Muscle of arm (tissue), 12 donors: Measurements from ENCODE around the gene PLEKHM2. TPM values are rescaled to one million over a fixed set of nuclear protein-coding genes. Genes with fewer than 3 reads are reported as not detected.
A peak's percentile ranks its signal among the peaks of the same experiment; 100 is the strongest.

Source experiments
- DNase-seq: peaks from one replicate; pipeline ENCODE4 v3.0.0-alpha.2; 2013
- polyA plus RNA-seq, 12 donors: library from polyadenylated mRNA; unstranded; fragments of 120-200 nt; gene quantifications; one replicate each; pipeline ENCODE4 v1.2.1, GENCODE V29; 2013; ENCODE audit not compliant: insufficient read length in 12 of 12

Gene PLEKHM2
- polyA plus RNA-seq, 12 donors: 36.4 to 62.2 (median 50.9) TPM; not detected in 1

DNA sequence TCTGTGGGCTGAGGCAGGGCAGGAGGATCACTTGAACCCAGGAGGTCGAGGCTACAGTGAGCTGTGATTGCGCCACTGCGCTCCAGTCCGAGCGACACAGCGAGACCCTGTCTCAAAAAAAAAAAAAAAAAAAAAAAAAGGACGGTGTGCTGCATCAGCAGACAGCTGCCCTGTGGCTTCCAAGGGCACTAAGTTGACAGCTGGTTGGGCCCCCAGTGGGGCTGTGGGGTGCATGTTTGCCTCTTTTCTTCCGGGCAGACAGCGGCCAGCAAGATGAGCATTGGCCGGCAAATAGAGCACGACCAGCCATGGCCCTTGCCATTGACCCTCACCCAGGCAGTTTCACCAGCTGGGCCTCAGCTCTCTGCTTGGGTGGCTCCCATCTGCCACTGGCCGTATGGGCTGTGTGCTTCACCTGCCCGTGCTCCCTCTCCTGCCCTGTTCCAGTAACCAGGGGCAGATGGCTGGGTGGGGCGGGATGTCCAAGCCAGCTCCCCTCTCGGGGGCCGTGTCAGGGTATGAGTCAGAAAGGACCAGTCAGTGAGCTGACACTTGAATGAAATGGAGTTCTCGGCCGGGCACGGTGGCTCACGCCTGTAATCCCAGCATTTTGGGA lies 39.6 kb downstream of the PLEKHM2 start:
- DNase-seq: no peak

DNA sequence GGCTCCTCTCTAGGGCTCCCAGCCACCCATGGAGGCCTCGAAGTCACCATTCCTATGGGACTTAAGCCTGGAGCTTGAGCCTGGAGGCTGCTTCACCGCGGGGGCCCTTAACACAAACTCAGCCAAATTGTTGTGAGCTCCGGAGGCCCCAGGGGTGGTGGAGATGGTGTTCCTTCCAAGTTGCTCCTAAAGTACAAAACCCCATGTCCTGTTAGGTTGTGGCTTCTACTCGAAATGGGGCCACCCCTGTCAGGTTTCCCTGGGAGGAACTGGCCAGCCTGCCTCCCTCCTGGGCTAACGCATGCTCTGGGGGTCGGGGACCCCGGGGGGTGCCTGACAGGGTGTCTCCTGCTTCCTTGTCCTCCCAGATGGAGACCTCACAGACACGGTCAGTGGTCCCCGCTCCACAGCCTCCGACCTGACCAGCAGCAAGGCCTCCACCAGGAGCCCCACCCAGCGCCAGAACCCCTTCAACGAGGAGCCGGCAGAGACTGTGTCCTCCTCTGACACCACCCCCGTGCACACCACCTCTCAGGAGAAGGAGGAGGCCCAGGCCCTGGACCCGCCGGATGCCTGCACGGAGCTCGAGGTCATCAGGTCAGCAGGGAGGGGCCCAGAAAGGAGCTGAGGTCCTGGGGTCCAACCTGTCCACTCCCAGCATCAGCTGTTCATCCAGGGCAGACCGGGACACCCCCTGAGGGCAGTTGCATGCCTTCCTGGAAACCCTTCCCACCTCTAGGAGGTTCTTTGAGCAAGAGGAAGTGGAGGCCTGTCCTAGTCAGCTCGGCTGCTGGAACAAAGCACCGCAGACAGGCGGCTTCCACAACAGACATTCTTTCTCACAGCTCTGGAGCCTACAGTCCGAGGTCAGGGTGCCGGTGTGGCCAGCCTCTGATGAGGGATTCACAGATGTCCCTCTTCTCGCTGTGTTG lies 41.1 kb downstream of the PLEKHM2 start:
- no peak for DNase-seq

DNA sequence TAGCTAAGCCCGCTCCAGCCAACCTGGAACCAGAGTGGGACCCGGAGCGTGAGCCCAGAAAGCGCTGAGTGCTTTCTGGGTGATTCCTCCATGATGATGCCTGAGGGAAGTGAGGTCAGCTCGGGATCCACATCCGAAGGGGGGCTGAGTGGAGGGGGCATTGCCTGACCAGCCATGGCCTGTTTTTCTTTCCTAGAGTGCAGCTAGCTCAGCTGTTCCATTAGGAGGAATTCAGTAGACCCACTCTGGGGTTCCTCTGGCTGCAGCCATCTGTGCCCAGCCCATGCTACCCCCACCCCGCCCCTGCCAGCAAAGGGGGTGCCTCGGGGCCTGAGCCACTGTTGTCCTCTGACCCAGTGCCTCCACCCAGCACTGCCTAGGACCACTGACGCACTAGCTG lies 42.4 kb downstream of the PLEKHM2 start:
- no peak for DNase-seq

DNA sequence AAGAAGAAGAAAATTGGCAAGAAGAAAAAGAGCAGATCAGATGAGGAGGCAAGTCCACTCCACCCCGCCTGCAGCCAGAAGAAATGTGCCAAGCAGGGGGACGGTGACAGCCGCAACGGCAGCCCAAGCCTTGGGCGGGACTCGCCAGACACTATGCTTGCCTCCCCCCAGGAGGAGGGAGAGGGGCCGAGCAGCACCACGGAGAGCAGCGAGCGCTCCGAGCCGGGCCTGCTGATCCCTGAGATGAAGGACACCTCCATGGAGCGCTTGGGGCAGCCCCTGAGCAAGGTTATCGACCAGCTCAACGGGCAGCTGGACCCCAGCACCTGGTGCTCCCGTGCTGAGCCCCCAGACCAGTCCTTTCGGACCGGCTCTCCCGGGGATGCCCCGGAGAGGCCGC lies 42.9 kb downstream of the PLEKHM2 start:
- no peak for DNase-seq

DNA sequence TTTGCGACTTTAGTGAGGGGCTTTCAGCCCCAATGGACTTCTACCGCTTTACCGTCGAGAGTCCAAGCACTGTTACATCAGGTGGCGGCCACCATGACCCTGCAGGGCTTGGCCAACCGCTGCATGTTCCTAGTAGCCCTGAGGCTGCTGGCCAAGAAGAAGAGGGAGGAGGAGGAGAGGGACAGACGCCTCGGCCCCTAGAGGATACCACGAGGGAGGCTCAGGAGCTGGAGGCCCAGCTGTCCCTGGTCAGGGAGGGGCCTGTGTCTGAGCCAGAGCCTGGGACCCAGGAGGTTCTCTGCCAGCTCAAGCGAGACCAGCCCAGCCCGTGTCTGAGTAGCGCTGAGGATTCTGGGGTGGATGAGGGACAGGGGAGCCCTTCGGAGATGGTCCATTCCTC lies 43.3 kb downstream of the PLEKHM2 start:
- no peak for DNase-seq

DNA sequence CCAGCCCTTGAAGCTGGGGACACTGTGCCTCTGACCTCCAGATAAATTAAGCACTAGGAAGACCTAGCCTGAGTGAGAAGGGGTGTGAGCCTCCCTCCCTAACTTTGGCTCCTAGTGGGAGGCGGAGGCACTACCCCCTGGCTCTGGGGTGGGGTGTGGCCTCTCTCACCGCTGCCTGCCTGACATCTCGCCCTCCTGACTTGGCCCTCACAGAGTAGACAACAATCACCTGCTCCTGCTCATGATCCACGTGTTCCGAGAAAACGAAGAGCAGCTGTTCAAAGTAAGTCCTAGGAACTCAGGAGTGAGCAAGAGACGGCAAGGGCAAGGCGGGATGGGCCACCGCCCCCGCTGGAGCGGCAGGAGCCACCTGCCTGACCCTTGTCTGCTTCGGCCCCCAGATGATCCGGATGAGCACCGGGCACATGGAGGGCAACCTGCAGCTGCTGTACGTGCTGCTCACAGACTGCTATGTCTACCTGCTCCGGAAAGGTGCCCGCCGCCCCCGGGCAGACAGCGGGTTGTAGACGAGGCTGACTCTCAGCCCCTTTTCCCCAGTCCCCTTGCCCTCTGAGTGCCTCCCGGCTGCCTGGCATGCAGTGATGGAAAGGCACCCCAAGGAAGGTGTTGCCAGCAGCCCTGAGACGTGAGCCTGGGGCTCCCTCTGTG lies 43.9 kb downstream of the PLEKHM2 start:
- DNase-seq: no peak

DNA sequence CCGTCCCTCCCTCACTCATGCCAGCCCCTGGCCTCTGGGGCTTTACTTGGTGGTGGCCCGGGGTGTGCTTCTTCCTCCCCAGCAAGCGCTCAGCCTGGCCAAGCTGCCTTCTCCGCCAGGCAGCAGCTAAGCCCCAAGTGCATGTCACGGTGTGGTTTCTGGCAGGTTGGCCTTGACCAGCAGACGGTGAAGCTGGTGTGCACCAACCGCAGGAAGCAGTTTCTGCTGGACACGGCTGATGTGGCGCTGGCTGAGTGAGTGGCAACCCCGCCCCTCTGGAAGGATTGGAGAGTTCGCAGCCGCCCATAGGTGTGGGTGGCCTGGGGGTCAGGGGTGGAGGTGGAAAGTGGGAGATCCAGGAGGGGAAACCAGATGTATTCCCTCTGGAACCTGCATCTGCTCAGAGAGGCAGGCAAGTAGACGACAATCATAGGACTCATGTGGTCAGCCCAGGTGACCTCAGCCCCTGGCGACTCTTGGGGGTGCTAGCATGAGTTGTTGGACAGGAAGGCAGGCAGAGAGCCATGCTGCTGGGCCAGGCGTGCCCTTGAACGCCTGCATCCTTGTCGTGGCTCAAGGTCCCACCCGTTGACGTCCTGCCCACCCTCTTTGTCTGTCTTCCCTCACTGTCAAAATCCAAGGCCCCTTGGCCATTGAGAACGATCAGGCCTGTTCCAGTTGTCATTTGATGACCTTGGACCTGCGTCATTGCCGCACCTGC lies 45.0 kb downstream of the PLEKHM2 start:
- no peak for DNase-seq

DNA sequence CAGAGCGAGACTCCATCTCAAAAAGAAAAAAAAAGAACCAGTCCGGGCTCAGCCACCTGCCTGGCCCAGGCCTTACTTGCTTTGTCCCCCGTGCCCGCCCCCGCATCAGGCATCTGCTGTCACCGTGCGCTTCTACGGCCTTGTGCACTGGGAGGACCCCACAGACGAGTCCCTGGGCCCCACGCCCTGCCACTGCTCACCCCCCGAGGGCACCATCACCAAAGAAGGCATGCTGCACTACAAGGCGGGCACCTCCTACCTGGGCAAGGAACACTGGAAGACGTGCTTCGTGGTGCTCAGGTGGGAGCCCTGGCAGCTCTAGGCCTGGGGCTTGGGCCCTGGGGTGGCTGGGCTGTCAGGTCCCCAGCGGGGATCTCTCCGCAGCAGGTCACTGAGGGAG lies 46.3 kb downstream of the PLEKHM2 start:
- DNase-seq: no peak

DNA sequence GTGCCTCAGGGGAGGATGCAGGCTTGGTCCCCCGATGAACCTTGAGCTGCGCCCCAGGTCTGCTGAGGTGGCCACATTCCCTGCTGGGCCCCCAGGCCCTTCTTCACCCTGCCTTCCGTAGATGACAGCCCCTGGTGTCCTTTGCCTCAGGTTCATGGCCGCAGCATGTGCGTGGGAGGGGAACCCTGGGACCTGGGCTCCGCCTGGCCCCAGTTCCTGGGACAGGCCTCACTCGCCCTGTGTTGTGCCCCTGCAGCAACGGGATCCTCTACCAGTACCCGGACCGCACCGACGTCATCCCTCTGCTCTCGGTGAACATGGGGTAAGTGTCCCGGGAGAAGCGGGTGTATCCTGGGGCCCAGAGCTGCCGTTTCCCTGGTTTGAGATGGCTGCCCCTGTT lies 46.8 kb downstream of the PLEKHM2 start:
- no peak for DNase-seq

DNA sequence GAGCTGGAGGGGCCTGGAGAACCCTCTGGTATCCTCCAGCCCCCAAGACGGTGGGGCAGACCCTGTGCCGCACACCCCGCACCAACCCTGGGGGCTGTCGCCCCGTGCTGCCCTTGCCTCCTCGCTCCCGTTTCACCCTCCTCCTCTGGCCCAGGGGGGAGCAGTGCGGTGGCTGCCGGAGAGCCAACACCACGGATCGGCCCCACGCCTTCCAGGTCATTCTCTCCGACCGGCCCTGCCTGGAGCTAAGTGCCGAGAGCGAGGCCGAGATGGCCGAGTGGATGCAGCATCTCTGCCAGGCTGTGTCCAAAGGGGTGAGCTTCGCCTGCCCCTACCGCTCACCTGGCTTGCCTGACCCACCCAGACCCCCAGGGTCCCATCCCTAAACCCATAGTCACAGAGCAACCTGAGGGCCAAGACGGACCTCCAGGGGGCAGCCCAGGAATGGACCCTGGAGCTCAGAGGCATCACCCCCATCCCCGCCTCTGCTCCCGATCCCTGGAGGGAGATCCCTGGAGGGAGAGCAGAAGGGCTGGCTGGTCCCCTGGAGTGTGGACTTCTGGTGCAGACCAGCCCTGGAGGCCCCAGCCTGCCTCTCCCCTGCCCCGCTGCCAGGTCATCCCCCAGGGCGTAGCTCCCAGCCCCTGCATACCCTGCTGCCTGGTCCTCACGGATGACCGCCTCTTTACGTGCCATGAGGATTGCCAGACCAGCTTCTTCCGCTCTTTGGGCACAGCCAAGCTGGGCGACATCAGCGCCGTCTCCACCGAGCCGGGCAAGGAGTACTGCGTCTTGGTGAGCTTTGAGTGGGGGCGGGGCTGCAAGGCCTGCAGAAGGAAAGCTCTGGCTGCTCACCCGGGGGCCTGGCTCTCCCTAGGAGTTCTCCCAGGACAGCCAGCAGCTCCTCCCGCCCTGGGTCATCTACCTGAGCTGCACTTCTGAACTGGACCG lies 47.9 kb downstream of the PLEKHM2 start:
- DNase-seq: no peak

DNA sequence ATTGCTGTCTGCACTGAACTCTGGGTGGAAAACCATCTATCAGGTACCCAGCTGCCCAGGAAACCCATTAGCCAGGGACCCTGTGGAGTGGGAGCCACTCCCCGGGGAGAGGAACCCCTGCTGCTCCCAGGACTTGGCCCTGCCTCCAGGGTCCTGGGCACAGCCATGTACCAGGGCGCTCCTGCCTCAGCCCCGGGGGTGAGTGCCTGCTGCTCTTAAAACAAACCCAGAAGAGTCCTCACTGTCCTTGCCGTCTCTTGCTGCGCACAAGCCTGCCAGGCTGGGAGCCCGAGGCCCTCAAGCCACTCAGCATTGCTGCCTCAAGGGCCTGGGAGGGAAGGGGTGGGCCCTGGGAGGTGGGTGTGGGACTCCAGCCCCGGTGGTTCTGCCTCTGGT lies 48.6 kb downstream of the PLEKHM2 start:
- DNase-seq: no peak

DNA sequence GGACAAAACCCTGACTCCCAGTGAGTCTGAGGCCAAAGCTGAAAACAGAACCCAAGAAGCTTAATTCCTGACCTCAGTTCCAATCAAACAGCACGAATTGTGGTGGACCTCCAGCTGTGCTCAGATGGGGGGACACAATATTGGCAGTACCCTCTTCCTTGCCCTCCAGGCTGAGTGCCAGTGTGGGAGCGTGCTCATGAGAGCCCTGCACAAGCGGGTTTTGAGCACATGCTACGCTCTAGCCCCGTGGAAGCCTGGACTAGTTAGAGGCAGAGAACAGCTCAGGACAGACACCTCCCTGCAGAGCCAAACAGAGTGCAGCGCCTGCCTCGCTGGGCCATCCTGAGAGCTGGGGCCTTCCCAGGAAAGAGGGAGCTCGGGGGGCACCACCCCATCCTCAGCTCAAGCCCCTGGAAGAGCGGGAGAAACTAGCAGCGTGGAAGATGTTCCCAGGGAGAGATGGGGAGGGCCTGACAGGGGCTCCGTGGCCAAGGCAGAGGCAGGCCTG lies 49.2 kb downstream of the PLEKHM2 start:
- no peak for DNase-seq

DNA sequence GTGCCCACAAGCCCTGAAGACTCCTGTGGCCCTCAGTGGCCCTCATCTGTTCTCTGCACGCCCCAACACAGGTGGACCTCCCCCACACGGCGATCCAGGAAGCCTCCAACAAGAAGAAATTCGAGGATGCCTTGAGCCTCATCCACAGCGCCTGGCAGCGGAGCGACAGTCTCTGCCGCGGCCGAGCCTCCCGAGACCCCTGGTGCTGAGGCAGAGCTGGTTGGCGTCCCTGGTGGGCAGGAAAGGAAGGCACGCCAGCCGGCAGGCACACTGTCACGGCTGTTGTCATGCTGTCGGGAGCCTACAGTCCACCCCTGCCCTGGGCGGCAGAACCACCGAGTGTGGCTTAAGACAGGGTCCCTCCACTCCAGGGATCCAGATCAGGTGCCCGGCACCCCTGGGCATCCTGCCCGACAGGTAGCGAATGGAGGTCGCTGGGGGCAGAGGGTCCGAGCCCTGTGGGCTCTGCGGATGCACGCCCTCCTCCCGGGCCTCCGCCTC lies 49.7 kb downstream of the PLEKHM2 start:
- DNase-seq: no peak

DNA sequence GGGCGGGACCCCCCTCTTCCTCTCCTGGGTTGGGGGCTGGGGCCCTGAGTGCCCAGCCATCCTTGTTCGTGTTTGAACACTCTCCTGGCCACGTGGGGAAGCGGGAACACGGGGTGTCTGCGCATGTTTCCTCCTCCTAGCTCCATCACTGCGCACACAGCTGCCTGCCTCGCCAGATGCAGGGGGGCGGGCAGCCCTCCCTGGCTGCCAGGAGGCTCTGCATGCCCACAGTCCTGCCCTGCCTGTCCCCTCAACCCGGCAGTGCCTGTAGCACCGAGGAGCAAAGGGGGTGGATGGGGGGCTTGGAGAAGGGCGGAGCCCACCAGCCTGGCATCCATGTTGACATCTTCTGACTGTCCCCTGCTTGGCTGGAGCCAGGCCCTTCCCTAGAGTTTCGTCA lies 50.2 kb downstream of the PLEKHM2 start:
- no peak for DNase-seq

DNA sequence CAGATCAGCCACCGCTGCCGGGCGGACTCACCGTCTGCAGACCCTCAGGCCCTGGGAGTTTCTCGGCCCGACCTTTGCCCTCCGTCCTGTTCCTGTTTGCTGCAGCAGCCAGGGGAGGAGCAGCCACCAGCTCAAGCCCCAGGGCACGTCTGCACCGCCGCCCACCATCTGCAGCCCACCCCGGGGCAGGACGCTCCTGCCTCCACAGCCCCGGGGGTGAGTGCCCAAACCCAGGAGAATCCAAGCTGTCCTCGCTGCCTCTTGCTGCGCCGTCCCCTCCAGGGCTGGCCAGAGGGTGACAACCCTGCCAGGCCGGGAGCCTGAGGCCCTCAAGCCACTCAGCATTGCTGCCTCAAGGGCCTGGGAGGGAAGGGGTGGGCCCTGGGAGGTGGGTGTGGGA lies 50.8 kb downstream of the PLEKHM2 start:
- no peak for DNase-seq

DNA sequence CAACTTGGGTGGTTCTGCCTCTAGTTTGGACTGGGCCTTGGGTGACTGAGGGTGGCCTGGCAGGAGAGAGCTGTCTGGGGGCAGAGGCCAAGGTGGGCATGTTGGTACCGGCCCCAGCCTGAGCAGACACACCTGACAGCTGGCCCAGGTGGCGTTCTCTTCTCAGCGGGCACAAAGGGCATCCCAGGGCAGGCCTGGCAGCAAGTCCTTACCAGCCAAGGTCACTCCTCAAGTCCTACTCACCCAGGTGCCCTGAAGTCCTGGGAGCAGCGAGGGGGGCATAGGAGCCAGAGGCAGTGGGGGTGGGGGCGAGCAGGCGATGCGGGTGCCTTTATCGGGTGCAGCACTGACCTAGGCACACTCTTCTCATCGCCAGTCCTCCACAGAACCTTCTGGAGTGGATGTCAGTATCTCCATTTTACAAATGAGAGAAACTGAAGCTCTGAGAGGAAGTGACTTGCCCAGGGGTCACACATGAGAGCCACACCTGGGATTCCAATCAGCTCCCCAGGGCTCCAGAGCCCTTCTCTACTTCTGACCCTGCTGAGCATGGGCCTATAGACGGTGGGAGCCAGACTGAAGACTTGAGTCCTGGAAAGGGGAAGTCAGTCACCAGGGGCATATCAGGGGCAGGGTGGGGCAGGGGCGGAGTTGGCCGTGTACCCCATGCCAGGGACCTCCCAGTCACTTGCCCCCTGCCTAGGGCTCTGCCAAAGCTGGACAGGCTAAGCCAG lies 51.4 kb downstream of the PLEKHM2 start:
- DNase-seq: no peak

DNA sequence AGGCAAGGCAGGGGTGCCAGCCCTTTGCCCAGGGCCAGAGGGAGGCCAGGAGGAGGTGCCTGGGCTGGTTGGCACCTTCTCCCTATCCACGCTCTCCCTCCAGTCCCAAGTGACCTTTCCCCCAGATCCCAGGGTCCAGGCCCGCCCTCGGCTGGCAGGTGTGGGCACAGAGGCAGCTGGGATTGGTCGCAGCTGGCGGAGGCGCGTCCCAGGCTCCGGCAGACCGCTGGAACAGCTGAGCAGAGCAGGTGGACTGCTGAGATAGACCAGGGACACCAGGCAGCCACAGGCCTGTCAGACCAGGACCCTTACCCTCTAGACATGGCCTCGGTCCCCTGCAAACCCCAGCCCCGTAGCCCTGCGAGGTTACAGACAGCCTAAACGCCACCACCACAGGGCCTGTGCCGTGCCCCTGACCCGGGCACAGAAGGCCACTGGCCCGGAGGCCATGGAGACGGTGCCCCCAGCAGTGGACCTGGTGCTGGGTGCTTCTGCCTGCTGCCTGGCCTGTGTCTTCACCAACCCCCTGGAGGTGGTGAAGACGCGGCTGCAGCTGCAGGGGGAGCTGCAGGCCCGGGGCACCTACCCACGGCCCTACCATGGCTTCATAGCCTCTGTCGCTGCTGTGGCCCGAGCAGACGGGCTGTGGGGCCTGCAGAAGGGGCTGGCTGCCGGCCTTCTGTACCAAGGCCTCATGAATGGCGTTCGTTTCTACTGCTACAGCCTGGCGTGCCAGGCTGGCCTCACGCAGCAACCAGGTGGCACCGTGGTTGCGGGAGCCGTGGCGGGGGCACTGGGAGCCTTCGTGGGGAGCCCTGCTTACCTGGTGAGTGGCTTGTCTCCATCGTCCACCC lies 52.1 kb downstream of the PLEKHM2 start, which contains the start of gene SLC25A34:
SLC25A34 (plus strand) TSS at position 221 of the 854 bp plus-strand sequence; CDS start at position 449, 228 bp downstream.
- peak; percentile 40 for DNase-seq

DNA sequence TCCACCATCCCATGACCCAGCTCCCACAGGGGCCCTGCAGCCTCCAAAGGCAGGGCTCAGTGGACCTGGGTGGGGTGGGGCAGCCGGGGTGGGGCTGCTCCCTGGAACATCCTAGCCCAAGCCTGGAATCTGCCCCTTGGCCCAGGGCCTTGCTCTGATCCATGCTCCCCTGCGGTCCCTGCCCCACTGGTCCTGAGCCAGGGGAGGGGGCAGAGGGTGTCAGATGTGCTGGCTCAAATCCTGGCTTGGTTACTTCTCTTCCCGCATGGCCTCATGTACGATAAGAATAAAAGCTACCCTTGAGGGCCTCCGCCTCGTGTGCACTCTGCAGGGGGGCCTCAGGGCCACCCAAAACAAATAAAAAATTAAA lies 52.8 kb downstream of the PLEKHM2 start:
- DNase-seq: no peak
